ENCODE results near the gene MARCHF6.
"Not testable (repeated sequence)": the region's sequence is repeated elsewhere in the genome, so short reads cannot be mapped to it uniquely, and the experiment has no call there.

The MARCHF6 gene

GRCh38 chr5:10374046-10375022, 20.8 kb downstream of the MARCHF6 start:
- DNase-seq (ENCODE audit: insufficient read length, low spot score) (no peak), FAIRE-seq (no peak)
- TF ChIP-seq POU2F2 (IDR thresholded peaks at IDR 0.05; ENCODE audit: low read depth, low read length) (no peak), POLR2AphosphoS5 (IDR thresholded peaks at IDR 0.05; ENCODE audit: low read depth, low read length) (no peak), POLR2A (IDR thresholded peaks at IDR 0.05; ENCODE audit: low read depth, low read length) (no peak), PAX5 (IDR thresholded peaks at IDR 0.05; ENCODE audit: insufficient read depth, low read length, severe bottlenecking) (no peak), TAF1 (IDR thresholded peaks at IDR 0.05; ENCODE audit: low read depth, low read length) (no peak), SPI1 (IDR thresholded peaks at IDR 0.05; ENCODE audit: low read depth, low read length) (no peak)

DNA sequence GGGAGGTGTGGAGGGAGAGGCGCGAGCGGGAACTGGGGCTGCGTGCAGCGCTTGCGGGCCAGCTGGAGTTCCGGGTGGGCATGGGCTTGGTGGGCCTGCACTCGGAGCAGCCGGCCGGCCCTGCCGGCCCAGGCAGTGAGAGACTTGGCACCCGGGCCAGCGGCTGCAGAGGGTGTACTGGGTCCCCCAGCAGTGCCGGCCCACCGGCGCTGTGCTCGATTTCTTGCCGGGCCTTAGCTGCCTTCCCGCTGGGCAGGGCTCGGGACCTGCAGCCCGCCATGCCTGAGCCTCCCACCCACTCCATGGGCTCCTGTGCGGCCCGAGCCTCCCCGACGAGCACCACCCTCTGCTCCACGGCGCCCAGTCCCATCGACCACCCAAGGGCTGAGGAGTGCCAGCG, 21.7 kb downstream of the MARCHF6 start:
- not testable (repeated sequence) for DNase-seq (ENCODE audit: insufficient read length, low spot score); FAIRE-seq

- FAIRE-seq: no peak
- DNase-seq (ENCODE audit: insufficient read length, low spot score): no peak
- no peak for TF ChIP-seq SPI1 (IDR thresholded peaks at IDR 0.05; ENCODE audit: low read depth, low read length)
- TF ChIP-seq POU2F2 (IDR thresholded peaks at IDR 0.05; ENCODE audit: low read depth, low read length): no peak
- TF ChIP-seq PAX5 (IDR thresholded peaks at IDR 0.05; ENCODE audit: insufficient read depth, low read length, severe bottlenecking): no peak
- no peak for TF ChIP-seq TAF1 (IDR thresholded peaks at IDR 0.05; ENCODE audit: low read depth, low read length)
- no peak for TF ChIP-seq POLR2AphosphoS5 (IDR thresholded peaks at IDR 0.05; ENCODE audit: low read depth, low read length)
- no peak for TF ChIP-seq POLR2A (IDR thresholded peaks at IDR 0.05; ENCODE audit: low read depth, low read length)
Measured at GRCh38 chr5:10376544-10376943, 23.0 kb downstream of the MARCHF6 start.

DNA sequence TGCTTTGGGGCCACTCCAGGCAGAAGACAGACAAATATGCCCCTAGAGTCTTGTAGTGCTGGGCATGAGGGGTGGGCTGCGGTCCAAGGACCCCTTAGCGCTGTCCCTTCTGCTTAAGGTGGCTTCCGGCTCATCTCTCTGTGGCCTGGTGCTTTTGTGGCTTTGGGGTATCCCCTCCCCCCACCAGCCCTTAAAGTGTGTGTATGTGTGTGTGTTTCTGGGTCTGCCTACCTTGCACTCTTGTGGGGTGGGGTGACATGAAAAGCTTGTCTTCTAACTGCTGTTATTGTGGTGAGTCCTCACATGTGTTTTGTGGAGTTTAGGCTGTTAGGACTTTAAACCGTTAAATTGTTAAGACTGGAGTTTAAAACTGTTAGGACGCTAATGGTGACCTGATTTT, 23.6 kb downstream of the MARCHF6 start:
- FAIRE-seq: peak; percentile 5
- DNase-seq (ENCODE audit: insufficient read length, low spot score): no peak
- no peak for TF ChIP-seq PAX5 (IDR thresholded peaks at IDR 0.05; ENCODE audit: insufficient read depth, low read length, severe bottlenecking)
- no peak for TF ChIP-seq TAF1 (IDR thresholded peaks at IDR 0.05; ENCODE audit: low read depth, low read length)
- TF ChIP-seq POLR2A (IDR thresholded peaks at IDR 0.05; ENCODE audit: low read depth, low read length): no peak
- no peak for TF ChIP-seq POU2F2 (IDR thresholded peaks at IDR 0.05; ENCODE audit: low read depth, low read length)

DNA sequence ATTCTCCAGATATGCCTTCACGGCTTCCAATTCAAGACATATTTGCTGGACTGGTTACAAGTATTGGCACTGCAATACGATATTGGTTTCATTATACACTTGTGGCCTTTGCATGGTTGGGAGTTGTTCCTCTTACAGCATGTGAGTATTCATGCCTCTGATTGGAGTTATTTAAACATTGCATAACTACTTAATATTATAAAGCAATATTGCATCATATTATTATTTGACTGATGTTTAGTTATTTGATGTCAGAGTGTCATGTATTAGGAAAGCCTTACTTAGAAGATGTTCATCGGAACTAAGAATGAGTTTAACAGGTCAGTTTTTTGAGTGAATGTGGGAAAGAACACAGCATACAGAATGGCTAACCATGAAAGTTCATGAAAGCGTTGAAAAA, 28.3 kb downstream of the MARCHF6 start:
- no peak for DNase-seq (ENCODE audit: insufficient read length, low spot score)

GRCh38 chr5:10384483-10384882, 31.0 kb downstream of the MARCHF6 start:
- FAIRE-seq: no peak
- no peak for TF ChIP-seq SPI1 (IDR thresholded peaks at IDR 0.05; ENCODE audit: low read depth, low read length)
- no peak for TF ChIP-seq POU2F2 (IDR thresholded peaks at IDR 0.05; ENCODE audit: low read depth, low read length)
- TF ChIP-seq PAX5 (IDR thresholded peaks at IDR 0.05; ENCODE audit: insufficient read depth, low read length, severe bottlenecking): no peak
- TF ChIP-seq POLR2AphosphoS5 (IDR thresholded peaks at IDR 0.05; ENCODE audit: low read depth, low read length): no peak
- TF ChIP-seq POLR2A (IDR thresholded peaks at IDR 0.05; ENCODE audit: low read depth, low read length): no peak
- TF ChIP-seq TAF1 (IDR thresholded peaks at IDR 0.05; ENCODE audit: low read depth, low read length): no peak
- DNase-seq (ENCODE audit: insufficient read length, low spot score): no peak

More for the DNA sequence above, 28.3 kb downstream of the MARCHF6 start:
- no peak for TF ChIP-seq TAF1 (IDR thresholded peaks at IDR 0.05; ENCODE audit: low read depth, low read length)
- no peak for TF ChIP-seq SPI1 (IDR thresholded peaks at IDR 0.05; ENCODE audit: low read depth, low read length)
- TF ChIP-seq PAX5 (IDR thresholded peaks at IDR 0.05; ENCODE audit: insufficient read depth, low read length, severe bottlenecking): no peak
- TF ChIP-seq POLR2AphosphoS5 (IDR thresholded peaks at IDR 0.05; ENCODE audit: low read depth, low read length): no peak
- TF ChIP-seq POLR2A (IDR thresholded peaks at IDR 0.05; ENCODE audit: low read depth, low read length): no peak
- no peak for TF ChIP-seq POU2F2 (IDR thresholded peaks at IDR 0.05; ENCODE audit: low read depth, low read length)
- no peak for FAIRE-seq

DNA sequence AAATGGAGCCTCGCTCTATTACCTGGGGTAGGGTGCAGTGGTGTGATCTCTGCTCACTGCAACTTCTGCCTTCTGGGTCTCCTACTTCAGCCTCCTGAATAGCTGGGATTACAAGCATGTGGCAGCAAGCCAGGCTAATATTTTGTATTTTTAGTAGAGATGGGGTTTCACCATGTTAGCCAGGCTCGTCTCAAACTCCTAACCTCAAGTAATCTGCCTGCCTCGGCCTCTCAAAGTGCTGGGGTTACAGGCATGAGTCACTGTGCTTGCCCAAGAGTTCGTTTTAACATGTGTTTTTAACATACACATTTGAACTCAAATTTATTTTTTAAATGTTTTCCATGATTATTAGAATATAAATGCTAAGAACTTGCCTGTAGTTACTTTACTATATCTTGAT, 34.2 kb downstream of the MARCHF6 start:
- DNase-seq (ENCODE audit: insufficient read length, low spot score) (no peak), FAIRE-seq (no peak)
- TF ChIP-seq POU2F2 (IDR thresholded peaks at IDR 0.05; ENCODE audit: low read depth, low read length) (no peak), TAF1 (IDR thresholded peaks at IDR 0.05; ENCODE audit: low read depth, low read length) (no peak), POLR2A (IDR thresholded peaks at IDR 0.05; ENCODE audit: low read depth, low read length) (no peak), SPI1 (IDR thresholded peaks at IDR 0.05; ENCODE audit: low read depth, low read length) (no peak), PAX5 (IDR thresholded peaks at IDR 0.05; ENCODE audit: insufficient read depth, low read length, severe bottlenecking) (no peak), POLR2AphosphoS5 (IDR thresholded peaks at IDR 0.05; ENCODE audit: low read depth, low read length) (no peak)

DNA sequence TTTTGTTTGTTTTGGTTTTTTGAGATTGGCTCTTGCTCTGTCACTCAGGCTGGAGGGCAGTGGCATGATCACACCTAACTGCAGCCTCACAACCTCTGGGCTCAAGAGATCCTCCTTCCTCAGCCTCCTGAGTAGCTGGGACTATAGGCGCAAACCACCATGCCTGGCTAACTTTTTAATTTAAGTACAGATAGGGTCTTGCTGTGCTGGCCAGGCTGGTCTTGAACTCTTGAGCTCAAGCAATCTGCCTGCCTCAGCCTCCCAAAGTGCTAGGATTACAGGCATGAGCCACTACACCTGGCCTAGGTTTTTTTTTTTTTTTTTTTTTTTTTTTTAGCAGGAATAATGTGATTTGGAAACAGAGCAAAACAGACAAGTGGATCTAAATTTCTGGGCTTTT, 37.6 kb downstream of the MARCHF6 start:
- TF ChIP-seq SPI1 (IDR thresholded peaks at IDR 0.05; ENCODE audit: low read depth, low read length): no peak
- TF ChIP-seq POLR2A (IDR thresholded peaks at IDR 0.05; ENCODE audit: low read depth, low read length): no peak
- no peak for TF ChIP-seq PAX5 (IDR thresholded peaks at IDR 0.05; ENCODE audit: insufficient read depth, low read length, severe bottlenecking)
- no peak for TF ChIP-seq TAF1 (IDR thresholded peaks at IDR 0.05; ENCODE audit: low read depth, low read length)
- TF ChIP-seq POU2F2 (IDR thresholded peaks at IDR 0.05; ENCODE audit: low read depth, low read length): no peak
- TF ChIP-seq POLR2AphosphoS5 (IDR thresholded peaks at IDR 0.05; ENCODE audit: low read depth, low read length): no peak
- DNase-seq (ENCODE audit: insufficient read length, low spot score) (no peak), FAIRE-seq (no peak)

GRCh38 chr5:10392567-10393328, 39.3 kb downstream of the MARCHF6 start:
- DNase-seq (ENCODE audit: insufficient read length, low spot score); FAIRE-seq: not testable (repeated sequence)

- TF ChIP-seq SPI1 (IDR thresholded peaks at IDR 0.05; ENCODE audit: low read depth, low read length) (no peak), POLR2A (IDR thresholded peaks at IDR 0.05; ENCODE audit: low read depth, low read length) (no peak), POU2F2 (IDR thresholded peaks at IDR 0.05; ENCODE audit: low read depth, low read length) (no peak), TAF1 (IDR thresholded peaks at IDR 0.05; ENCODE audit: low read depth, low read length) (no peak), PAX5 (IDR thresholded peaks at IDR 0.05; ENCODE audit: insufficient read depth, low read length, severe bottlenecking) (no peak), POLR2AphosphoS5 (IDR thresholded peaks at IDR 0.05; ENCODE audit: low read depth, low read length) (no peak)
- DNase-seq (ENCODE audit: insufficient read length, low spot score) (no peak), FAIRE-seq (no peak)
Measured at GRCh38 chr5:10393491-10393890, 40.0 kb downstream of the MARCHF6 start.

Measured in GM12891 (cell line).